HEK293 (cell line): ENCODE results near the gene ITGAX.

Experiments used
- YY1 ChIP-seq: fragments of 450-650 bp; formaldehyde crosslinking; IDR thresholded peaks from 2 replicates; pipeline ENCODE4 v1.5.1; 2018; ENCODE audit warnings: missing biosample characterization, missing genetic modification characterization
- ZEB2 ChIP-seq: fragments of 450-650 bp; formaldehyde crosslinking; IDR thresholded peaks from 2 replicates; pipeline ENCODE4 v1.5.1; 2016; ENCODE audit warnings: missing biosample characterization, missing genetic modification characterization
- ZNF175 ChIP-seq: fragments of 450-650 bp; formaldehyde crosslinking; IDR thresholded peaks from 2 replicates; pipeline ENCODE4 v1.5.1; 2016; ENCODE audit warnings: missing biosample characterization, missing genetic modification characterization
- ZNF23 ChIP-seq: fragments of 450-650 bp; formaldehyde crosslinking; IDR thresholded peaks from 2 replicates; pipeline ENCODE4 v1.5.1; 2016; ENCODE audit warnings: missing biosample characterization, missing genetic modification characterization, borderline replicate concordance
- ZNF292 ChIP-seq: fragments of 450-650 bp; formaldehyde crosslinking; IDR thresholded peaks from 2 replicates; pipeline ENCODE4 v1.5.1; 2016; ENCODE audit warnings: low read depth, missing biosample characterization, missing genetic modification characterization, borderline replicate concordance
- ZNF311 ChIP-seq: fragments of 450-650 bp; formaldehyde crosslinking; IDR thresholded peaks from 2 replicates; pipeline ENCODE4 v1.5.1; 2017; ENCODE audit warnings: missing biosample characterization, missing genetic modification characterization, borderline replicate concordance
- ZNF416 ChIP-seq: fragments of 450-650 bp; formaldehyde crosslinking; IDR thresholded peaks from 2 replicates; pipeline ENCODE4 v1.5.1; 2016; ENCODE audit warnings: missing biosample characterization, missing genetic modification characterization
- ZNF707 ChIP-seq: fragments of 450-650 bp; formaldehyde crosslinking; IDR thresholded peaks from 2 replicates; pipeline ENCODE4 v1.5.1; 2016; ENCODE audit warnings: missing biosample characterization, missing genetic modification characterization
- ZNF76 ChIP-seq: fragments of 450-650 bp; formaldehyde crosslinking; IDR thresholded peaks from 2 replicates; pipeline ENCODE4; 2016; ENCODE audit warnings: low read depth, missing biosample characterization, missing genetic modification characterization, borderline replicate concordance
- ZNF768 ChIP-seq: fragments of 450-650 bp; formaldehyde crosslinking; IDR thresholded peaks from 2 replicates; pipeline ENCODE4 v1.5.1; 2018; ENCODE audit warnings: missing biosample characterization, mild to moderate bottlenecking, missing genetic modification characterization
- TF ChIP-seq, protein P1 (sequence below): fragments of 450-650 bp; formaldehyde crosslinking; IDR thresholded peaks from 2 replicates; pipeline ENCODE4 v1.5.1; 2016; ENCODE audit warnings: missing biosample characterization, missing genetic modification characterization
- TF ChIP-seq, protein P2 (sequence below): fragments of 450-650 bp; formaldehyde crosslinking; IDR thresholded peaks from 2 replicates; pipeline ENCODE4 v1.5.1; 2016; ENCODE audit warnings: missing biosample characterization, missing genetic modification characterization
- TF ChIP-seq, protein P3 (sequence below): fragments of 450-650 bp; formaldehyde crosslinking; IDR thresholded peaks from 2 replicates; pipeline ENCODE4 v1.5.1; 2016; ENCODE audit warnings: missing biosample characterization, missing genetic modification characterization, low read depth

DNA sequence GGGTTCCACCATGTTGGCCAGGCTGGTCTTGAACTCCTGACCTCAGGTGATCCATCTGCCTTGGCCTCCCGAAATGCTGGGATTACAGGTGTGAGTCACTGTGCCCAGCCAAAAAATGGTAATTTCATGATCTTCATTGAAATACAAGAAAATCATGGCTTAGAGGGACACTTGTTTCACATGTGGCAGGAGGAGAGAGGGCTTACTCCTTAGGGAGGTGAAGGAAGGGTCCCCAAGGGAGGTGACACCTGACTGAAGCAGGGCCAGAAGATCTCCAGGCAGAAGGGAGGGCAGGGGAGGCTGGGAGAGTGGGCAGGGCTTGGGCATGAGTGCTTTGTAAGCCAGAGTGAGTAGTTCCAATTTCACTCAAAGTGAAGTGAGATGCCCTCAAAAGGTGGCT, 20.0 kb upstream of the ITGAX start:
- TF ChIP-seq, protein P1, sequence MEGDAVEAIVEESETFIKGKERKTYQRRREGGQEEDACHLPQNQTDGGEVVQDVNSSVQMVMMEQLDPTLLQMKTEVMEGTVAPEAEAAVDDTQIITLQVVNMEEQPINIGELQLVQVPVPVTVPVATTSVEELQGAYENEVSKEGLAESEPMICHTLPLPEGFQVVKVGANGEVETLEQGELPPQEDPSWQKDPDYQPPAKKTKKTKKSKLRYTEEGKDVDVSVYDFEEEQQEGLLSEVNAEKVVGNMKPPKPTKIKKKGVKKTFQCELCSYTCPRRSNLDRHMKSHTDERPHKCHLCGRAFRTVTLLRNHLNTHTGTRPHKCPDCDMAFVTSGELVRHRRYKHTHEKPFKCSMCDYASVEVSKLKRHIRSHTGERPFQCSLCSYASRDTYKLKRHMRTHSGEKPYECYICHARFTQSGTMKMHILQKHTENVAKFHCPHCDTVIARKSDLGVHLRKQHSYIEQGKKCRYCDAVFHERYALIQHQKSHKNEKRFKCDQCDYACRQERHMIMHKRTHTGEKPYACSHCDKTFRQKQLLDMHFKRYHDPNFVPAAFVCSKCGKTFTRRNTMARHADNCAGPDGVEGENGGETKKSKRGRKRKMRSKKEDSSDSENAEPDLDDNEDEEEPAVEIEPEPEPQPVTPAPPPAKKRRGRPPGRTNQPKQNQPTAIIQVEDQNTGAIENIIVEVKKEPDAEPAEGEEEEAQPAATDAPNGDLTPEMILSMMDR (tag by site-specific recombination), result no peak
- TF ChIP-seq ZNF292 (tag by site-specific recombination) (no peak), ZNF707 (no peak), ZNF311 (tag by site-specific recombination) (no peak), ZNF175 (tag by site-specific recombination) (no peak), ZNF76 (tag by site-specific recombination) (no peak), ZNF23 (tag by site-specific recombination) (no peak), ZNF416 (tag by site-specific recombination) (no peak), ZEB2 (no peak), ZNF768 (tag by site-specific recombination) (no peak), YY1 (tag by site-specific recombination) (no peak)
- TF ChIP-seq, protein P2, sequence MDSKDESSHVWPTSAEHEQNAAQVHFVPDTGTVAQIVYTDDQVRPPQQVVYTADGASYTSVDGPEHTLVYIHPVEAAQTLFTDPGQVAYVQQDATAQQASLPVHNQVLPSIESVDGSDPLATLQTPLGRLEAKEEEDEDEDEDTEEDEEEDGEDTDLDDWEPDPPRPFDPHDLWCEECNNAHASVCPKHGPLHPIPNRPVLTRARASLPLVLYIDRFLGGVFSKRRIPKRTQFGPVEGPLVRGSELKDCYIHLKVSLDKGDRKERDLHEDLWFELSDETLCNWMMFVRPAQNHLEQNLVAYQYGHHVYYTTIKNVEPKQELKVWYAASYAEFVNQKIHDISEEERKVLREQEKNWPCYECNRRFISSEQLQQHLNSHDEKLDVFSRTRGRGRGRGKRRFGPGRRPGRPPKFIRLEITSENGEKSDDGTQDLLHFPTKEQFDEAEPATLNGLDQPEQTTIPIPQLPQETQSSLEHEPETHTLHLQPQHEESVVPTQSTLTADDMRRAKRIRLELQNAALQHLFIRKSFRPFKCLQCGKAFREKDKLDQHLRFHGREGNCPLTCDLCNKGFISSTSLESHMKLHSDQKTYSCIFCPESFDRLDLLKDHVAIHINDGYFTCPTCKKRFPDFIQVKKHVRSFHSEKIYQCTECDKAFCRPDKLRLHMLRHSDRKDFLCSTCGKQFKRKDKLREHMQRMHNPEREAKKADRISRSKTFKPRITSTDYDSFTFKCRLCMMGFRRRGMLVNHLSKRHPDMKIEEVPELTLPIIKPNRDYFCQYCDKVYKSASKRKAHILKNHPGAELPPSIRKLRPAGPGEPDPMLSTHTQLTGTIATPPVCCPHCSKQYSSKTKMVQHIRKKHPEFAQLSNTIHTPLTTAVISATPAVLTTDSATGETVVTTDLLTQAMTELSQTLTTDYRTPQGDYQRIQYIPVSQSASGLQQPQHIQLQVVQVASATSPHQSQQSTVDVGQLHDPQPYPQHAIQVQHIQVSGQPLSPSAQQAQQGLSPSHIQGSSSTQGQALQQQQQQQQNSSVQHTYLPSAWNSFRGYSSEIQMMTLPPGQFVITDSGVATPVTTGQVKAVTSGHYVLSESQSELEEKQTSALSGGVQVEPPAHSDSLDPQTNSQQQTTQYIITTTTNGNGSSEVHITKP (tag by site-specific recombination), result no peak
- TF ChIP-seq, protein P3, sequence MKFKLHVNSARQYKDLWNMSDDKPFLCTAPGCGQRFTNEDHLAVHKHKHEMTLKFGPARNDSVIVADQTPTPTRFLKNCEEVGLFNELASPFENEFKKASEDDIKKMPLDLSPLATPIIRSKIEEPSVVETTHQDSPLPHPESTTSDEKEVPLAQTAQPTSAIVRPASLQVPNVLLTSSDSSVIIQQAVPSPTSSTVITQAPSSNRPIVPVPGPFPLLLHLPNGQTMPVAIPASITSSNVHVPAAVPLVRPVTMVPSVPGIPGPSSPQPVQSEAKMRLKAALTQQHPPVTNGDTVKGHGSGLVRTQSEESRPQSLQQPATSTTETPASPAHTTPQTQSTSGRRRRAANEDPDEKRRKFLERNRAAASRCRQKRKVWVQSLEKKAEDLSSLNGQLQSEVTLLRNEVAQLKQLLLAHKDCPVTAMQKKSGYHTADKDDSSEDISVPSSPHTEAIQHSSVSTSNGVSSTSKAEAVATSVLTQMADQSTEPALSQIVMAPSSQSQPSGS (tag by site-specific recombination), result no peak
